Neuronal stem cell (in vitro differentiated cells): Measurements from ENCODE around the gene HES5.

Source experiments
- DNase-seq: peaks from one replicate; pipeline ENCODE4 v3.0.0-alpha.2; 2013; ENCODE audit warnings: low spot score
- H2AFZ ChIP-seq: one replicate; pipeline ENCODE4 v1.6.1; 2013; ENCODE audit warnings: mild to moderate bottlenecking, low read length, inconsistent platforms
- H2AK5ac ChIP-seq: 2 replicates; pipeline ENCODE4 v1.6.1; 2013; ENCODE audit warnings: low read depth, mild to moderate bottlenecking, inconsistent platforms, low read length, moderate library complexity, mixed read lengths
- H2BK120ac ChIP-seq: 2 replicates; pipeline ENCODE4 v1.6.1; 2013; ENCODE audit warnings: low read depth, mild to moderate bottlenecking, inconsistent platforms, low read length, moderate library complexity, mixed read lengths
- H2BK12ac ChIP-seq: one replicate; pipeline ENCODE4 v1.6.1; 2013; ENCODE audit warnings: low read length, inconsistent platforms
- H2BK15ac ChIP-seq: 2 replicates; pipeline ENCODE4 v1.6.1; 2013; ENCODE audit warnings: mild to moderate bottlenecking, low read length, inconsistent platforms, mixed read lengths
- H2BK5ac ChIP-seq: one replicate; pipeline ENCODE4 v1.6.1; 2013; ENCODE audit warnings: inconsistent platforms, mild to moderate bottlenecking, low read length, moderate library complexity
- H3K14ac ChIP-seq: one replicate; pipeline ENCODE4 v1.6.1; 2013; ENCODE audit warnings: low read length, inconsistent platforms
- H3K18ac ChIP-seq: 2 replicates; pipeline ENCODE4 v1.6.1; 2013; ENCODE audit warnings: low read length, inconsistent platforms
- H3K23ac ChIP-seq: 2 replicates; pipeline ENCODE4 v1.6.1; 2013; ENCODE audit warnings: low read depth, mild to moderate bottlenecking, mixed read lengths, low read length, inconsistent platforms; ENCODE audit not compliant: poor library complexity
- H3K27ac ChIP-seq: replicated peaks from 3 replicates; pipeline ENCODE4 v1.5.1; 2013; ENCODE audit warnings: low read length, inconsistent platforms
- H3K27me3 ChIP-seq, 3 experiments: 2 replicates each; pipeline ENCODE4 v1.6.1; 2013; ENCODE audit warnings: low read length in 3 of 3, mild to moderate bottlenecking in 2 of 3, inconsistent platforms in 1 of 3, low read depth in 1 of 3, mixed read lengths in 1 of 3, moderate library complexity in 1 of 3; ENCODE audit not compliant: control insufficient read depth in 3 of 3, insufficient read depth in 3 of 3
- H3K36me3 ChIP-seq, 2 donors: replicated peaks in 1 of 2; 2 replicates each; pipeline ENCODE4 v1.6.1; 2013; ENCODE audit warnings: low read length in 2 of 2; ENCODE audit not compliant: control insufficient read depth in 2 of 2, insufficient read depth in 2 of 2
- H3K4ac ChIP-seq: 2 replicates; pipeline ENCODE4 v1.6.1; 2013; ENCODE audit warnings: inconsistent platforms, mild to moderate bottlenecking, low read length, moderate library complexity
- H3K4me1 ChIP-seq, 2 donors: 1 replicate in 1 of 2; 2 replicates in 1 of 2; pipeline ENCODE4 v1.6.1; 2013; ENCODE audit warnings: low read length in 2 of 2, low read depth in 1 of 2; ENCODE audit not compliant: control insufficient read depth in 2 of 2, insufficient read depth in 1 of 2
- H3K4me2 ChIP-seq: one replicate; pipeline ENCODE4 v1.6.1; 2013; ENCODE audit warnings: mild to moderate bottlenecking, low read length, inconsistent platforms; ENCODE audit not compliant: insufficient read depth, poor library complexity, severe bottlenecking
- H3K4me3 ChIP-seq, 2 donors: 2 replicates each; pipeline ENCODE4 v1.5.1; 2013; ENCODE audit warnings: low read length in 2 of 2, mild to moderate bottlenecking in 2 of 2, inconsistent platforms in 1 of 2, moderate library complexity in 1 of 2
- H3K79me1 ChIP-seq: one replicate; pipeline ENCODE4 v1.6.1; 2013; ENCODE audit warnings: low read depth, mild to moderate bottlenecking, inconsistent platforms, low read length, moderate library complexity
- H3K9ac ChIP-seq: one replicate; pipeline ENCODE4 v1.6.1; 2013; ENCODE audit warnings: mild to moderate bottlenecking, low read depth, low read length, inconsistent platforms; ENCODE audit not compliant: poor library complexity
- H3K9me3 ChIP-seq, 2 donors: replicated peaks in 1 of 2; 2 replicates each; pipeline versions ENCODE3 to v1.6.1; 2013; ENCODE audit warnings: low read length in 2 of 2, mild to moderate bottlenecking in 2 of 2, inconsistent platforms in 1 of 2, low read depth in 1 of 2, mixed read lengths in 1 of 2, moderate library complexity in 1 of 2; ENCODE audit not compliant: control insufficient read depth in 2 of 2, insufficient read depth in 1 of 2
- H4K8ac ChIP-seq: one replicate; pipeline ENCODE4 v1.6.1; 2013; ENCODE audit warnings: low read depth, mild to moderate bottlenecking, inconsistent platforms, low read length, moderate library complexity
- H4K91ac ChIP-seq: one replicate; pipeline ENCODE4 v1.6.1; 2013; ENCODE audit warnings: low read length, low read depth, mild to moderate bottlenecking, inconsistent platforms; ENCODE audit not compliant: poor library complexity
- WGBS, 2 donors: extraction: QIAGEN DNeasy Blood & Tissue Kit; methylation state at CpG; one replicate each; pipeline ENCODE4 v1.1.7; 2013; ENCODE audit warnings: missing lambda C conversion rate in 2 of 2, mixed read lengths in 1 of 2; ENCODE audit not compliant: insufficient read length in 2 of 2, insufficient replicate concordance in 1 of 2; ENCODE audit errors: extremely low coverage in 2 of 2; 5-methylcytosine and 5-hydroxymethylcytosine counted together

HES5 gene

GRCh38 chr1:2528966-2529783, 888 bp downstream of the HES5 start:
- Histone ChIP-seq H2AK5ac (peak overlapping the region; percentile 57), H3K79me1 (peaks cover 19% of the 10 kb centered on the region), H2BK15ac (no peak overlapping the region), H2AFZ (peak overlapping the region; percentile 75), H4K8ac (no peak overlapping the region), H3K4me3 (peak overlapping the region; percentile 46 to 96), H3K4ac (no peak overlapping the region), H3K4me2 (peak overlapping the region; percentile 79), H3K27ac (peak overlapping the region; percentile 81), H2BK120ac (no peak overlapping the region), H3K23ac (peak overlapping the region; percentile 63), H3K4me1 (peaks cover 56 to 60% of the 10 kb centered on the region in 2 donors), H3K36me3 (peaks cover under 1 to 11% of the 10 kb centered on the region in 2 donors), H4K91ac (no peak overlapping the region), H2BK5ac (peak overlapping the region; percentile 99), H3K27me3 (peaks cover 0 to 66% (median 0%) of the 10 kb centered on the region in 3 experiments), H3K9me3 (no peaks in the 10 kb centered on the region), H3K14ac (no peak overlapping the region), H3K9ac (peak overlapping the region; percentile 92), H2BK12ac (no peak overlapping the region), H3K18ac (peak overlapping the region; percentile 97)
- no CpG with 5 or more reads among the region's 84 CpGs for WGBS, 2 donors
- no peak for DNase-seq

- Histone ChIP-seq H3K4ac (no peak overlapping the region), H3K36me3 (peaks cover 5 to 11% of the 10 kb centered on the region in 2 donors), H2BK12ac (no peak overlapping the region), H3K14ac (peak overlapping the region; percentile 28), H3K23ac (no peak overlapping the region), H3K4me2 (peak overlapping the region; percentile 79), H3K4me3 (peak overlapping the region; percentile 39 to 96), H2AK5ac (peak overlapping the region; percentile 74), H4K8ac (no peak overlapping the region), H2AFZ (peak overlapping the region; percentile 75), H3K27ac (peak overlapping the region; percentile 81), H3K27me3 (peaks cover 0 to 61% (median 0%) of the 10 kb centered on the region in 3 experiments), H4K91ac (no peak overlapping the region), H2BK5ac (peak overlapping the region; percentile 33), H3K18ac (peak overlapping the region; percentile 96), H2BK15ac (no peak overlapping the region), H3K9ac (peak overlapping the region; percentile 92), H3K79me1 (peaks cover 21% of the 10 kb centered on the region), H3K4me1 (peaks cover 53 to 56% of the 10 kb centered on the region in 2 donors), H3K9me3 (no peaks in the 10 kb centered on the region), H2BK120ac (no peak overlapping the region)
- DNase-seq, result no peak
- WGBS, 2 donors, result no CpG with 5 or more reads among the region's 10 CpGs
These were observed 1.5 kb downstream of the HES5 start for GRCh38 chr1:2528611-2528965.

- Histone ChIP-seq H2AFZ (no peak overlapping the region), H3K4ac (no peak overlapping the region), H3K14ac (peak overlapping the region; percentile 25), H2AK5ac (peak overlapping the region; percentile 74), H3K9ac (peak overlapping the region; percentile 92), H3K4me3 (peak overlapping the region in 1 of 2 donors; percentile 96), H2BK120ac (peak overlapping the region; percentile 58), H3K9me3 (no peaks in the 10 kb centered on the region), H3K4me1 (peaks cover 51 to 52% of the 10 kb centered on the region in 2 donors), H4K8ac (peak overlapping the region; percentile 68), H2BK15ac (no peak overlapping the region), H4K91ac (no peak overlapping the region), H3K4me2 (peak overlapping the region; percentile 79), H3K27ac (peak overlapping the region; percentile 81), H3K36me3 (peaks cover 10 to 11% of the 10 kb centered on the region in 2 donors), H3K23ac (peak overlapping the region; percentile 17), H3K27me3 (peaks cover 0 to 57% (median 0%) of the 10 kb centered on the region in 3 experiments), H2BK5ac (peak overlapping the region; percentile 72), H3K79me1 (peaks cover 21% of the 10 kb centered on the region), H2BK12ac (peak overlapping the region; percentile 27), H3K18ac (peak overlapping the region; percentile 95)
- DNase-seq, result no peak
- no CpG with 5 or more reads among the region's 12 CpGs for WGBS, 2 donors
These were observed 2.0 kb downstream of the HES5 start for GRCh38 chr1:2528016-2528415.

- Histone ChIP-seq H4K91ac (peak overlapping the region; percentile 75), H2BK12ac (no peak overlapping the region), H3K23ac (peak overlapping the region; percentile 17), H3K27ac (peak overlapping the region; percentile 81), H2BK5ac (peak overlapping the region; percentile 72), H2BK15ac (no peak overlapping the region), H4K8ac (no peak overlapping the region), H2AFZ (no peak overlapping the region), H3K27me3 (peaks cover 0 to 53% (median 0%) of the 10 kb centered on the region in 3 experiments), H3K4me2 (peak overlapping the region; percentile 79), H2BK120ac (peak overlapping the region; percentile 58), H3K79me1 (peaks cover 21% of the 10 kb centered on the region), H3K36me3 (peaks cover 11 to 15% of the 10 kb centered on the region in 2 donors), H3K14ac (peak overlapping the region; percentile 25), H3K4me1 (peaks cover 46 to 47% of the 10 kb centered on the region in 2 donors), H3K4ac (no peak overlapping the region), H3K4me3 (peak overlapping the region in 1 of 2 donors; percentile 96), H3K18ac (peak overlapping the region; percentile 95), H2AK5ac (peak overlapping the region; percentile 74), H3K9me3 (no peaks in the 10 kb centered on the region), H3K9ac (peak overlapping the region; percentile 92)
- no peak for DNase-seq
- no CpG with 5 or more reads among the region's 4 CpGs for WGBS, 2 donors
These were observed 2.6 kb downstream of the HES5 start for GRCh38 chr1:2527556-2527860.
